OCI-LY7 (cell line): ENCODE measurements around the gene RASA2. TPM values are rescaled to one million over a fixed set of nuclear protein-coding genes. Genes with fewer than 3 reads are reported as not detected.

Source experiments
- BruUV-seq: library from RNA; stranded (reverse); fragments of 400-500 nt; replicated peaks from 2 replicates; lab custom pipeline; 2021; lab: Mats Ljungman, UMichigan
- CTCF ChIA-PET: fragments of 300-600 bp; sonication (Branson Sonifier 250); formaldehyde crosslinking; loops from one replicate; lab custom pipeline; 2022; ENCODE audit warnings: antibody characterized with exemption; ENCODE audit not compliant: unreplicated experiment; lab: Charles Lee
- POLR2A ChIA-PET: fragments of 300-600 bp; sonication (Branson Sonifier 250); formaldehyde crosslinking; loops from one replicate; lab custom pipeline; 2022; ENCODE audit warnings: antibody characterized with exemption; lab: Charles Lee
- DNase-seq: peaks from one replicate; pipeline ENCODE4 v3.0.0-alpha.2; 2015; ENCODE audit warnings: low spot score
- H2AFZ ChIP-seq: fragments of 200-600 bp; sonication (generic), shearing (Covaris generic); 2 replicates; pipeline ENCODE4 v1.6.1; 2014; ENCODE audit warnings: mild to moderate bottlenecking, antibody characterized with exemption, low read length, moderate library complexity
- H3K27ac ChIP-seq: fragments of 200-600 bp; sonication (generic); 2 replicates; pipeline ENCODE4 v1.5.1; 2014; ENCODE audit warnings: mixed run types, low read depth, mild to moderate bottlenecking, moderate library complexity, low read length, inconsistent platforms; ENCODE audit not compliant: poor library complexity, severe bottlenecking
- H3K36me3 ChIP-seq: fragments of 200-600 bp; sonication (generic); 2 replicates; pipeline ENCODE4 v1.6.1; 2014; ENCODE audit warnings: mild to moderate bottlenecking, antibody characterized with exemption, low read length, moderate library complexity, mixed read lengths; ENCODE audit not compliant: insufficient read depth
- H3K4me1 ChIP-seq: fragments of 200-600 bp; sonication (generic); 2 replicates; pipeline ENCODE4 v1.5.1; 2014; ENCODE audit warnings: mild to moderate bottlenecking, low read length; ENCODE audit not compliant: insufficient read depth, poor library complexity, severe bottlenecking
- H3K4me2 ChIP-seq: fragments of 200-600 bp; sonication (generic); 2 replicates; pipeline ENCODE4 v1.6.1; 2014; ENCODE audit warnings: mild to moderate bottlenecking, low read length
- H3K4me3 ChIP-seq: fragments of 200-600 bp; sonication (generic); 2 replicates; pipeline ENCODE4 v1.5.1; 2014; ENCODE audit warnings: mild to moderate bottlenecking, low read depth, low read length; ENCODE audit not compliant: poor library complexity, severe bottlenecking
- H3K79me2 ChIP-seq: fragments of 200-600 bp; sonication (generic); 2 replicates; pipeline ENCODE4 v1.6.1; 2016; ENCODE audit warnings: low read depth, mild to moderate bottlenecking, low read length, moderate library complexity, mixed read lengths; ENCODE audit not compliant: insufficient read depth
- H3K9me2 ChIP-seq: fragments of 200-600 bp; sonication (generic); 2 replicates; pipeline ENCODE4 v1.6.1; 2016; ENCODE audit warnings: mild to moderate bottlenecking, low read length, mixed read lengths; ENCODE audit not compliant: insufficient read depth
- H3K9me3 ChIP-seq: fragments of 200-600 bp; sonication (generic); 2 replicates; pipeline ENCODE4 v1.6.1; 2014; ENCODE audit warnings: mild to moderate bottlenecking, mixed run types, low read length, mixed read lengths
- H4K20me1 ChIP-seq: fragments of 200-600 bp; sonication (generic); 2 replicates; pipeline ENCODE4 v1.6.1; 2014; ENCODE audit warnings: mild to moderate bottlenecking, antibody characterized with exemption, low read length, moderate library complexity, mixed read lengths; ENCODE audit not compliant: insufficient read depth
- EZH2phosphoT487 ChIP-seq: fragments of 200-600 bp; sonication (generic); IDR thresholded peaks from 2 replicates; pipeline ENCODE4 v1.6.1; 2018; ENCODE audit warnings: low read depth, borderline replicate concordance, mild to moderate bottlenecking, mixed run types, antibody characterized with exemption, low read length, moderate library complexity, mixed read lengths
- intact Hi-C: fragments of 100-400 bp; cut with micrococcal nuclease; formaldehyde crosslinking; loops from one replicate; pipeline ENCODE4 v1.10.0; 2022; ENCODE audit not compliant: unreplicated experiment
- total RNA-seq, 2 experiments: library from RNA; depleted of rRNA in 1 of 2; stranded (reverse); fragments of >200 nt in 1 of 2; shearing (Covaris generic) in 1 of 2; gene quantifications; 2 replicates each; pipeline ENCODE4 v1.2.3, GENCODE V29; 2014 to 2022
- TF ChIP-seq, protein P1 (sequence below): fragments of 200-600 bp; sonication (generic); conservative IDR thresholded peaks from 2 replicates; pipeline ENCODE4 v1.5.1; 2014; ENCODE audit warnings: mild to moderate bottlenecking, antibody characterized with exemption, low read length, moderate library complexity, mixed read lengths

RASA2 gene
- total RNA-seq, 2 experiments from 2014 or later = 11.0 to 21.7 TPM

DNA sequence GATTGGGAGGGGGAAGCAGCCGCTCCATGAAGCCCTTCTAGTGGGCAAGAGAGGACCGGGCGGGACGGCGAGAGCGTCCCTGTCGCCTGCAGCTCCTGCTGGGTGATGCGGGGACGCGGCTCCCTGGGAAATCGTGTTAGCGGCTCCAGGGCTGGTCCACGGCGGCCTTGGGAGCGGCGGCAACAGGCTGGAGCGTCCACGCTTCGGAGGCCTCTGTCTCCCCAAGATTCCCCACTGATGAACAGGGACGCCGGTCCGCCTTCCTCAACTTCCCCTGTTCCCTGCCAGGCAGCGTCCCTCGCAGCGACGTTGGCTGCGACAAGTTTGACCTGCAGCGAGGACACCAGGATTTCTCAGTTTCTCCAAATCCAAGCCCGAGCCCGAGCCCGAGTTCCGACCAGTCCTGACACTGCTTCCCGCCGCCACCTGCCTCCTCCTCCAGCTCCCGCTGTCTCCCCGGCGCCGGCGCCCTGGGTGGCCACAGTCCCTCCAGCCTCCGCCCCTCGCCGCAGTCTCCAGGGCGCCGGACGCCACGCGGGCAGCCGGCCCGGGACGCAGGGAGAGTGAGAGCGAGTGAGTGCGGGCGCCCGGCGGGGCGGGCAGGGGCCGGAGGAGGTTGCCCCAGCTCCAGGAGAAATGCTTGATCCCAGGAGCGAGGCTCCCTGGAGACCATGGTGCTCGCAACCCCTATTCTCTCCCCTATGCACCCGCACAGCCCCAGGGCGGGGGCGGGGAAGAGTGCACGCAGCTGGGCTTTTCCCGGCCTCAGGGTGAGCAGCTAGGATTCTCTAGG, 173.2 kb downstream of the RASA2 start:
- intact Hi-C loops = no loop called here
- Histone ChIP-seq H3K79me2 (no peaks in the 10 kb centered on the region), H3K27ac (no peak overlapping the region), H2AFZ (no peak overlapping the region), H3K9me2 (no peaks in the 10 kb centered on the region), H3K9me3 (no peaks in the 10 kb centered on the region), H3K36me3 (no peaks in the 10 kb centered on the region), H3K4me1 (no peaks in the 10 kb centered on the region), H3K4me2 (no peak overlapping the region), H3K4me3 (no peak overlapping the region), H4K20me1 (no peaks in the 10 kb centered on the region)
- POLR2A ChIA-PET = no interaction called here
- CTCF ChIA-PET = no interaction called here
- no peak for DNase-seq
- TF ChIP-seq, protein P1, sequence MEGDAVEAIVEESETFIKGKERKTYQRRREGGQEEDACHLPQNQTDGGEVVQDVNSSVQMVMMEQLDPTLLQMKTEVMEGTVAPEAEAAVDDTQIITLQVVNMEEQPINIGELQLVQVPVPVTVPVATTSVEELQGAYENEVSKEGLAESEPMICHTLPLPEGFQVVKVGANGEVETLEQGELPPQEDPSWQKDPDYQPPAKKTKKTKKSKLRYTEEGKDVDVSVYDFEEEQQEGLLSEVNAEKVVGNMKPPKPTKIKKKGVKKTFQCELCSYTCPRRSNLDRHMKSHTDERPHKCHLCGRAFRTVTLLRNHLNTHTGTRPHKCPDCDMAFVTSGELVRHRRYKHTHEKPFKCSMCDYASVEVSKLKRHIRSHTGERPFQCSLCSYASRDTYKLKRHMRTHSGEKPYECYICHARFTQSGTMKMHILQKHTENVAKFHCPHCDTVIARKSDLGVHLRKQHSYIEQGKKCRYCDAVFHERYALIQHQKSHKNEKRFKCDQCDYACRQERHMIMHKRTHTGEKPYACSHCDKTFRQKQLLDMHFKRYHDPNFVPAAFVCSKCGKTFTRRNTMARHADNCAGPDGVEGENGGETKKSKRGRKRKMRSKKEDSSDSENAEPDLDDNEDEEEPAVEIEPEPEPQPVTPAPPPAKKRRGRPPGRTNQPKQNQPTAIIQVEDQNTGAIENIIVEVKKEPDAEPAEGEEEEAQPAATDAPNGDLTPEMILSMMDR = no peak
- TF ChIP-seq EZH2phosphoT487 = no peak
- no TSS peak for BruUV-seq

DNA sequence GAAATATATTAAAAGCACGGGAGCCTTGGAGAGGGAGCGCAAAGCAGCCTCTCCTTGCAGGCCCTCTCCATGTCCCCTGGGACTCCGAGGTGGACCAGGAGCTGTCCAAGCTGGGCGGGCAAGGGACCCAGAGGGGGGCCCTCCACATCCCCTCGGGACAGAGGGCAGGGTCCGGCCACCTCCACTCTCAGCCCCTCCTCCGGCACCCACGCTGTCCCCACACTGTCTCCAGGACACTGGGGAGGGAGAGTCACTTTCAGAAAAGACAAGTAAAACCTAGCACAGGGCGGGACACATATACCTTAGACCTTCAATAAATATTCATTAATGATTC, 173.8 kb downstream of the RASA2 start:
- Histone ChIP-seq H4K20me1 (no peaks in the 10 kb centered on the region), H3K9me2 (no peaks in the 10 kb centered on the region), H3K79me2 (no peaks in the 10 kb centered on the region), H3K4me3 (no peak overlapping the region), H2AFZ (no peak overlapping the region), H3K36me3 (no peaks in the 10 kb centered on the region), H3K4me2 (no peak overlapping the region), H3K27ac (no peak overlapping the region), H3K9me3 (no peaks in the 10 kb centered on the region), H3K4me1 (no peaks in the 10 kb centered on the region)
- ChIA-PET CTCF (no interaction called here), POLR2A (interaction anchor here (0.7 kb wide), 1 partner anchor 1253 kb away, joined by 5 read pairs; no protein-coding TSS in a partner anchor)
- BruUV-seq = no TSS peak
- DNase-seq = no peak
- TF ChIP-seq, protein P1 = no peak
- TF ChIP-seq EZH2phosphoT487 = no peak
- intact Hi-C loops = no loop called here
